ENCODE data around the gene AP3M1. TPM values are rescaled to one million over a fixed set of nuclear protein-coding genes. Genes with fewer than 3 reads are reported as not detected.

Gene AP3M1
- total RNA-seq, 1 experiment from 2014 or later = 34.4 TPM

DNA sequence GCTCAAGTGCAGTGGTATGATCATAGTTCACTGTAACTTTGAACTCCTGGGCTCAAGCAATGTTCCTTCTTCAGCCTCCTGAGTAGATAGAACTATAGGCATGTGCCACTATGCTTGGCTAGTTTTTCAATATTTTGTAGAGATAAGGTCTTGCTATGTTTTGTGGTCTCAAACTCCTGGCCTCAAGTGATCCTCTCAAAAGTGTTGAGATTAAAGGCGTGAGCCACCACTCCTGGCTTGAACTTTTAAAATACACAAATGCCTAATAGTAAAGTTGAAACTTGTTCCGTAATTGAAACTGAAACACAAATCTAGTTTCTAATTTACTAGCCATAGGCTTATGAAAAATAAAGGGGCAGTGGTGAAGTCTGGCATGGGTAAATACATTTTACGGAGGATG, 65.7 kb downstream of the AP3M1 start:
- Histone ChIP-seq H3K9me2 (ENCODE audit: insufficient read depth) (no peaks in the 10 kb centered on the region), H3K27me3 (ENCODE audit: insufficient read depth, low read length) (no peaks in the 10 kb centered on the region), H3K4me2 (ENCODE audit: low read length) (no peak overlapping the region), H4K20me1 (ENCODE audit: insufficient read depth) (no peaks in the 10 kb centered on the region; the same call in 1 of the 2 replicates), H3K4me3 (replicated peaks in 1 of 2; ENCODE audit: low read depth in 1 of 2, low read length in 2 of 2) (no peak overlapping the region), H3K79me2 (ENCODE audit: insufficient read depth, low read length) (peaks cover 33% of the 10 kb centered on the region), H3K9me3 (ENCODE audit: control insufficient read depth in 1 of 2, insufficient read depth in 1 of 2, low read depth in 1 of 2, low read length in 2 of 2) (no peaks in the 10 kb centered on the region), H3K9ac (ENCODE audit: low read length) (no peak overlapping the region), H3K27ac (ENCODE audit: low read depth, low read length) (no peak overlapping the region), H3K36me3 (ENCODE audit: control insufficient read depth in 1 of 2, insufficient read depth in 2 of 2, low read length in 2 of 2) (peaks cover 16 to 18% of the 10 kb centered on the region in 2 experiments), H3K4me1 (ENCODE audit: control insufficient read depth in 1 of 2, insufficient read depth in 2 of 2, low read length in 2 of 2) (peaks cover 11 to 15% of the 10 kb centered on the region in 2 experiments), H2AFZ (ENCODE audit: low read depth, low read length, poor library complexity, severe bottlenecking) (no peak overlapping the region)
- ChIA-PET CTCF (no interaction called here), POLR2A (no interaction called here), RAD21 (ENCODE audit: low non-redundant PET in 1 of 2, low total read pairs in 2 of 2, uncharacterized antibody in 2 of 2, unreplicated experiment in 2 of 2) (no interaction called here)
- DNase-seq (ENCODE audit: low read depth, low spot score) (no peak), ATAC-seq (no peak)
- TF ChIP-seq CBX3 (IDR thresholded peaks at IDR 0.05; ENCODE audit: low read depth) (no peak), TCF7L2 (IDR thresholded peaks at IDR 0.05; ENCODE audit: borderline replicate concordance, extremely low read depth, insufficient read depth, insufficient read length) (no peak), EGR1 (IDR thresholded peaks at IDR 0.05; ENCODE audit: low read depth) (no peak)
- TF ChIP-seq, protein P1, sequence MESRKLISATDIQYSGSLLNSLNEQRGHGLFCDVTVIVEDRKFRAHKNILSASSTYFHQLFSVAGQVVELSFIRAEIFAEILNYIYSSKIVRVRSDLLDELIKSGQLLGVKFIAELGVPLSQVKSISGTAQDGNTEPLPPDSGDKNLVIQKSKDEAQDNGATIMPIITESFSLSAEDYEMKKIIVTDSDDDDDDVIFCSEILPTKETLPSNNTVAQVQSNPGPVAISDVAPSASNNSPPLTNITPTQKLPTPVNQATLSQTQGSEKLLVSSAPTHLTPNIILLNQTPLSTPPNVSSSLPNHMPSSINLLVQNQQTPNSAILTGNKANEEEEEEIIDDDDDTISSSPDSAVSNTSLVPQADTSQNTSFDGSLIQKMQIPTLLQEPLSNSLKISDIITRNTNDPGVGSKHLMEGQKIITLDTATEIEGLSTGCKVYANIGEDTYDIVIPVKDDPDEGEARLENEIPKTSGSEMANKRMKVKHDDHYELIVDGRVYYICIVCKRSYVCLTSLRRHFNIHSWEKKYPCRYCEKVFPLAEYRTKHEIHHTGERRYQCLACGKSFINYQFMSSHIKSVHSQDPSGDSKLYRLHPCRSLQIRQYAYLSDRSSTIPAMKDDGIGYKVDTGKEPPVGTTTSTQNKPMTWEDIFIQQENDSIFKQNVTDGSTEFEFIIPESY (IDR thresholded peaks at IDR 0.05; ENCODE audit: extremely low read depth, insufficient replicate concordance, low read length) = no peak
- BruUV-seq (replicated peaks) = no TSS peak
- intact Hi-C loops (cut with micrococcal nuclease) = loop anchor here (5.0 kb wide), 1 partner anchor 123 kb away; no protein-coding TSS in a partner anchor

DNA sequence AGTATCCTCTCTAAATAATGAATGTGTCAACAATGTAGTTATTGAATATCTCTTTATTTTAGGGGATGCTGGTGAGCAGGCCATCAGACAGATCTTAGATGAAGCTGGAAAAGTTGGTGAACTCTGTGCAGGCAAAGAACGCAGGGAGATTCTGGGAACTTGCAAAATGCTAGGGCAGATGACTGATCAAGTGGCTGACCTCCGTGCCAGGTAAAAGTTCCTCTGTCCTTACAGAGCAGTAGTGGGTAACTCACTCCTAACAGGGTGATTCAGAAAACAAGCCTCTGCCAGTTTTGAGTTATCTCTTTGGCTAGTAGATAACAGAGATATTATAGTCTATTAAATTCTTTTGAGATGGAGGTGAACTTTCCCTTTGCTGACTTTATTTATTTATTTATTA, 67.3 kb downstream of the AP3M1 start:
- Histone ChIP-seq H3K9me2 (ENCODE audit: insufficient read depth) (no peaks in the 10 kb centered on the region), H3K27me3 (ENCODE audit: insufficient read depth, low read length) (no peaks in the 10 kb centered on the region), H3K27ac (ENCODE audit: low read depth, low read length) (no peak overlapping the region), H3K9ac (ENCODE audit: low read length) (no peak overlapping the region), H3K4me1 (ENCODE audit: control insufficient read depth in 1 of 2, insufficient read depth in 2 of 2, low read length in 2 of 2) (peaks cover 28 to 31% of the 10 kb centered on the region in 2 experiments), H3K9me3 (ENCODE audit: control insufficient read depth in 1 of 2, insufficient read depth in 1 of 2, low read depth in 1 of 2, low read length in 2 of 2) (no peaks in the 10 kb centered on the region), H3K36me3 (ENCODE audit: control insufficient read depth in 1 of 2, insufficient read depth in 2 of 2, low read length in 2 of 2) (peaks cover 5 to 11% of the 10 kb centered on the region in 2 experiments; a peak in 2 of 4 replicates), H4K20me1 (ENCODE audit: insufficient read depth) (no peaks in the 10 kb centered on the region; the same call in 1 of the 2 replicates), H3K79me2 (ENCODE audit: insufficient read depth, low read length) (peaks cover 42% of the 10 kb centered on the region), H2AFZ (ENCODE audit: low read depth, low read length, poor library complexity, severe bottlenecking) (no peak overlapping the region), H3K4me2 (ENCODE audit: low read length) (no peak overlapping the region), H3K4me3 (replicated peaks in 1 of 2; ENCODE audit: low read depth in 1 of 2, low read length in 2 of 2) (no peak overlapping the region)
- BruUV-seq (replicated peaks) = no TSS peak
- CTCF ChIA-PET = interaction anchor here (6.5 kb wide), 1 partner anchor 195 kb away, joined by 61 read pairs; no protein-coding TSS in a partner anchor
- TF ChIP-seq POLR2AphosphoS5 (IDR thresholded peaks at IDR 0.05; ENCODE audit: low read depth, low read length) (no peak), RAD21 (IDR thresholded peaks at IDR 0.05; ENCODE audit: low read depth) (no peak), EZH2 (IDR thresholded peaks at IDR 0.05) (no peak), FOSL1 (IDR thresholded peaks at IDR 0.05; ENCODE audit: low read depth) (no peak)
- TF ChIP-seq, protein P2, sequence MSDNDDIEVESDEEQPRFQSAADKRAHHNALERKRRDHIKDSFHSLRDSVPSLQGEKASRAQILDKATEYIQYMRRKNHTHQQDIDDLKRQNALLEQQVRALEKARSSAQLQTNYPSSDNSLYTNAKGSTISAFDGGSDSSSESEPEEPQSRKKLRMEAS (IDR thresholded peaks at IDR 0.05) = no peak
- POLR2A ChIA-PET = no interaction called here
- DNase-seq (ENCODE audit: low read depth, low spot score) = no peak
- intact Hi-C loops (cut with micrococcal nuclease) = loop anchor here (5.0 kb wide), 1 partner anchor 121 kb away; no protein-coding TSS in a partner anchor
- RAD21 ChIA-PET (ENCODE audit: low non-redundant PET in 1 of 2, low total read pairs in 2 of 2, uncharacterized antibody in 2 of 2, unreplicated experiment in 2 of 2) = no interaction called here
- ATAC-seq = no peak

All from HCT116 (cell line).